AG09319 (cell line): ENCODE measurements around the gene DCAF12.

Experiments
- DNase-seq: peaks from one replicate; pipeline ENCODE4 v3.0.0-alpha.2; 2010; ENCODE audit warnings: low read depth; ENCODE audit errors: extremely low read depth
- TF ChIP-seq, protein P1 (sequence below): IDR thresholded peaks from 2 replicates; pipeline ENCODE4 v1.5.1; 2011; ENCODE audit warnings: low read depth, mild to moderate bottlenecking, inconsistent platforms, low read length, moderate library complexity

DCAF12 gene

DNA sequence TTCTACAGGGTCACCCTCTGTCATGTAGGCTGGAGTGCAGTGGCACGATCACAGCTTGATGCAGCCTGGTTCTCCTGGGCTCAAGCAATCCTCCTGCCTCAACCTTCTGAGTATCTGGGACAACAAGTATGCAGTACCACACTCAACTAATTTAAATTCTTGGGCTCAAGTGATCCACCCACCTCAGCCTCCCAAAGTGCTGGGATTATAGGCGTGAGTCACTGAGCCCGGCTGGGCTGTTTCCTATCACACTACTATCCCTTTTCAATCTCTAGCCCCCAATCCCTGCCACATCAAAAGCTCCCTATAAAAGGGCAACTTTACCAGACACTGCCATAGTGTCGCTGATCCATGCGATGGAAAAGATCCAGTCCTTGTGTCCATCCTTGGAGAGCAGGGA is 20.4 kb downstream of the DCAF12 start:
- DNase-seq, result no peak
- TF ChIP-seq, protein P1, sequence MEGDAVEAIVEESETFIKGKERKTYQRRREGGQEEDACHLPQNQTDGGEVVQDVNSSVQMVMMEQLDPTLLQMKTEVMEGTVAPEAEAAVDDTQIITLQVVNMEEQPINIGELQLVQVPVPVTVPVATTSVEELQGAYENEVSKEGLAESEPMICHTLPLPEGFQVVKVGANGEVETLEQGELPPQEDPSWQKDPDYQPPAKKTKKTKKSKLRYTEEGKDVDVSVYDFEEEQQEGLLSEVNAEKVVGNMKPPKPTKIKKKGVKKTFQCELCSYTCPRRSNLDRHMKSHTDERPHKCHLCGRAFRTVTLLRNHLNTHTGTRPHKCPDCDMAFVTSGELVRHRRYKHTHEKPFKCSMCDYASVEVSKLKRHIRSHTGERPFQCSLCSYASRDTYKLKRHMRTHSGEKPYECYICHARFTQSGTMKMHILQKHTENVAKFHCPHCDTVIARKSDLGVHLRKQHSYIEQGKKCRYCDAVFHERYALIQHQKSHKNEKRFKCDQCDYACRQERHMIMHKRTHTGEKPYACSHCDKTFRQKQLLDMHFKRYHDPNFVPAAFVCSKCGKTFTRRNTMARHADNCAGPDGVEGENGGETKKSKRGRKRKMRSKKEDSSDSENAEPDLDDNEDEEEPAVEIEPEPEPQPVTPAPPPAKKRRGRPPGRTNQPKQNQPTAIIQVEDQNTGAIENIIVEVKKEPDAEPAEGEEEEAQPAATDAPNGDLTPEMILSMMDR, result no peak

DNA sequence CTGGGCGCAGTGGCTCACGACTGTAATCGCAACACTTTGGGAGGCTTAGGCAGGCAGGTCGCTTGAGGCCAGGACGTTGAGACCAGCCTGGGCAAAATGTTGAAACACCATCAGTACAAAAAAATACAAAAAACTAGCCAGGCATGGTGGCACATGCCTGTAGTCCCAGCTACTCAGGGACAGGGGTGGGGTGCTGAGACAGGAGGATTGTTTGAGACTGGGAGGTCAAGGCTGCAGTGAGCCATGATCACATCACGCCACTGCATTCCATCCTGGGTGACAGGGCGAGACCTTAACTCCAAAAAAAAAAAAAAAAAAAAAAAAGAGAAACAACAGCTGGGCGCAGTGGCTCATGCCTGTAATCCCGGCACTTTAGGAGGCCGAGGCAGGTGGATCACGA is 23.7 kb downstream of the DCAF12 start:
- TF ChIP-seq, protein P1, result no peak
- no peak for DNase-seq

DNA sequence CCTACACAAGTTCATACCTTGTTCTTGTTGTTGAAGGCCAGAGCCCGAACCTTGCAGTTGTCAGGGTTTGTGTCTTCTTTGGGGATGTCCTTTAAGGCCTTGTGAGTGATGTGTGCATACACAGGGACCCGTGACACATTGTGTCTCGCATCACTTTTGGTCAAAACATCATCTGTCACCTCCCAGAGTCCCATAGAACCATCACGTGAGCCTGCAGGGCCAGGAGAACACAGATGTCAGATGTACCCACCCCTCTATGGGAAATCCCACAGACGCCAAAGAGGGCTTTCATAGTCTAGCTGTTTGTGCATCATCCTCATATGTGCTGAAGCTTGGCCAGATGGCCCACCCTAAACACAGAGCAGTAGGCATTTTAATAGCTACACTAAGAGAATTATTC is 28.2 kb downstream of the DCAF12 start:
- TF ChIP-seq, protein P1, result no peak
- DNase-seq, result no peak

DNA sequence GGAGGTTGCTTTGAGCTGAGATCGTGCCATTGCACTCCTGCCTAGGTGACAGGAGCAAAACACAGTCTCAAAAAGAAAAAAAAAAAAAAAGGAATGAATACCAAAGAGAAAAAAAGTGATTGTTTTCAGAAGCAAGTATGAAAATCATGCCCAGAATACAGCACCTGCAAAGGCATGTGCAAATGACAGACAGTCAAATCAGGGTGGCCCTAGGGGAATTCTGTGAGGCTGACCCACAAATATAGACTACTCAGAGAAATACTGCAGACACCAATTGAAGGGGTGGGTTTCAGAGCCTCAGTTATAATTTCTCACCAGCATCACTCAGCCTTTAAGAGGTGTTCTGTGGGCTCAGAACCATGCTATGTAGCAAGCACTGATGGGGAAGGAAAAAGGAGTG is 28.6 kb downstream of the DCAF12 start:
- no peak for DNase-seq
- TF ChIP-seq, protein P1, result no peak

DNA sequence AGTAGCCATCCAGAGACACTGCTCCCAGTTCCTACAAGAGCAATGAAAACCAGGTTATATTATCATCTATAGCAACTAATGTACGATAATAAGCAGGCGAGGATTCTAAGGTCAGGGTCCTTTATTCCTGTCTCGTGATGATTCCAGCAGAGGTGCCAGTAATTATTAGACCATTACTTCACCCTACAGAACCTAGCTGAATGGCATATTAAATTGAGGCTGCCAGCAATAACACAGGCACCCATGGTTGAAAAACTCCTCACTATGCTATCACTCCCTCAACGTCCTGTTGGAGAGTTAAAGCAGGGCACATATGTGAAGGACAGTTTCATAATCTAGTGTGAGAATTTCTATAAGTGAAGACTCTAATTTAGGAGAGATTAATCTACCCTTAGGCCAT is 29.7 kb downstream of the DCAF12 start:
- TF ChIP-seq, protein P1, result no peak
- no peak for DNase-seq

DNA sequence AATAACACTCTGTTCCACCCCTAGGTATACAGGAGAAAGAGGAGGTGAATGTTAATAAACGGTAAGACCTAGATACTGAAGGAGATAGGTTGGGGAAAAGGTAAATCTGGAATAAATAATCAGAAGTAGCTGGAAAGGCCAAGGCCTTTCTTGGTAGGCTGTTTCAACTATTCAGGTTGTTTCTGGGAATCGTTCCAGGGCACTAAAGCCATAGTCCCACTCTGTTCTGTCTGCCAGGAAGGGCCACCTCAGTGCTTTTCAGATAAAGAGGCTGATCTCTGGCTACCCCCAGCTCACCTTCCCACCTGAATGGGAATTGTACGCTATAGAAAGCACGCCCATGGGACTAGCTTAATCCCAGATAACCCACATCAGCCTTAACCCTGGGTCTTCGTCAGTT is 32.9 kb downstream of the DCAF12 start:
- TF ChIP-seq, protein P1, result no peak
- DNase-seq, result no peak

DNA sequence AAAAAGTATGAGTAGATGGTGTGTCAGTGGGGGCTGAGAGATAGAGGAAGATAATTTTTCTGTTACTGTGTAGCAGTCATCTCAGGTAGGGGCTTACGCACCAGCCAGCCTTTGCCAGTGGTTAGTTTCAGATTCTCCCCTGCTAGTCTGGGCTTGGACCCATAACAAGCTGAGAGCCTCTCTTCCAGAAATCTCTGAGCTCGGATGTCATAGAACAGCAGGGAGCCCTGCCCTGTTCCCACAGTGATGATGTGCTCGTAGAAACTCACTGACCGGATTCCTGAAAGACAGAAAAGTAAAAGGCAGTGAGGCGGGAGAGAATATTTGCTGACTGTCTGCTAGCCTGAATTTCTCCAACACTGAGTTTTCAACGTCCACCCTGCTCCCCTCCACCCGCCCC is 37.2 kb downstream of the DCAF12 start:
- no peak for DNase-seq
- TF ChIP-seq, protein P1, result no peak
